Heart left ventricle (tissue), 16 donors: ENCODE measurements around the gene TXNDC15. TPM values are rescaled to one million over a fixed set of nuclear protein-coding genes. Genes with fewer than 3 reads are reported as not detected.

Experiments used
- ATAC-seq, 4 donors: fragments of 200-7000 bp; cut with Tn5 transposase; one replicate each; pipeline ENCODE4 v1.9.1; 2020 to 2022; ENCODE audit warnings: moderate library complexity in 4 of 4, mild to moderate bottlenecking in 3 of 4, moderate number of reproducible peaks in 1 of 4
- DNase-seq, 5 donors: peaks; one replicate each; pipeline ENCODE4 v3.0.0-alpha.2; 2020
- H3K27ac ChIP-seq, 12 donors: fragments of 200-600 bp; sonication (generic) in 4 of 12; one replicate each; pipeline versions ENCODE4 v1.5.0 to v1.8.0; 2016 to 2022; ENCODE audit warnings: mild to moderate bottlenecking in 2 of 12
- H3K27me3 ChIP-seq, 9 donors: fragments of 200-600 bp; sonication (generic) in 2 of 9; one replicate each; pipeline versions ENCODE4 v1.5.1 to v1.8.0; 2016 to 2022; ENCODE audit warnings: mild to moderate bottlenecking in 3 of 9
- H3K36me3 ChIP-seq, 9 donors: fragments of 200-600 bp; sonication (generic) in 2 of 9; one replicate each; pipeline versions ENCODE4 v1.5.0 to v1.8.0; 2018 to 2022; ENCODE audit warnings: mild to moderate bottlenecking in 2 of 9
- H3K4me1 ChIP-seq, 12 donors: fragments of 200-600 bp; sonication (generic) in 4 of 12; one replicate each; pipeline versions ENCODE4 v1.5.0 to v1.8.0; 2016 to 2022; ENCODE audit warnings: mild to moderate bottlenecking in 3 of 12
- H3K4me3 ChIP-seq, 12 donors: fragments of 200-600 bp; sonication (generic) in 4 of 12; one replicate each; pipeline versions ENCODE4 v1.5.0 to v1.8.0; 2017 to 2022; ENCODE audit warnings: mild to moderate bottlenecking in 9 of 12, moderate library complexity in 4 of 12
- H3K9me3 ChIP-seq, 12 donors: fragments of 200-600 bp; sonication (generic) in 4 of 12; one replicate each; pipeline versions ENCODE4 v1.5.0 to v1.8.0; 2016 to 2022; ENCODE audit warnings: mild to moderate bottlenecking in 1 of 12
- POLR2A ChIP-seq, 2 donors: fragments of 450-650 bp; IDR thresholded peaks; one replicate each; pipeline ENCODE4 v1.6.1; 2017; ENCODE audit warnings: antibody characterized with exemption in 2 of 2, mild to moderate bottlenecking in 2 of 2, moderate library complexity in 2 of 2
- WGBS, 4 donors: extraction: QIAGEN DNeasy Blood & Tissue Kit in 2 of 4; methylation state at CpG; one replicate each; pipeline versions ENCODE4 v1.1.5 to v1.1.7; 2013 to 2018; 5-methylcytosine and 5-hydroxymethylcytosine counted together
- intact Hi-C, 10 donors: fragments of 100-400 bp; cut with DNase I; formaldehyde crosslinking; loops; one replicate each; pipeline versions ENCODE4 v1.11.1 to v1.14.2; 2022
- polyA plus RNA-seq, 2 donors: library from polyadenylated mRNA; stranded (reverse); fragments of 200-250 nt; gene quantifications; one replicate each; pipeline ENCODE4 v1.2.3, GENCODE V29; 2013
- total RNA-seq, 9 donors: library from RNA; depleted of rRNA in 2 of 9; stranded (reverse); fragments of >200 nt in 2 of 9; fragmentation: NEBNext Ultra II Directional in 3 of 9; extraction: Animal tissue kit (Norgen Biotek cat#: 25700) in 3 of 9; gene quantifications; one replicate each; pipeline versions ENCODE4 v1.1.0 to v1.2.4, GENCODE V29; 2016 to 2023
- TF ChIP-seq, protein P1 (sequence below), 12 donors: fragments of 200-600 bp; sonication (generic) in 4 of 12; IDR thresholded peaks; one replicate each; pipeline versions ENCODE4 v1.5.0 to v1.8.0; 2018 to 2022; ENCODE audit warnings: antibody characterized with exemption in 12 of 12, mild to moderate bottlenecking in 5 of 12
- donor health status: ischemic (EF 13 %, LVEDD 7.1; RV severe dilation, severe dysfunction).
- donor health status: healthy with polysubstance abuse.
- donor health status: DM: no; HTN: yes; CAD: no.
- donor health status: DM: no; HTN: no; CAD: no.
- donor health status: ischemic (EF 25% LVEDD 6.9; RV normal size, moderate dysfunction).
- donor health status: ischemic (EF 25% LVEDD 5.7; RV mildly dilated, moderate dysfunction).
- donor health status: healthy.
- donor health status: DM: yes; HTN: yes; CAD: no.
- donor health status: ischemic (EF 35%, LVEDD 5.7; RV mildly dilated, moderate dysfunction).
- donor health status: nonischemic (EF 11% LVEDD 7.7; RV severe dilation, severe dysfunction).
- donor health status: DM: yes; HTN: yes; CAD: no.
- donor health status: PGD.
- donor health status: ischemic (EF 29% LVEDD 5.4; RV normal size, mild dysfunction).
- donor health status: nonischemic (EF 23%, LVEDD 6.1; RV moderate dilation, normal function).

The TXNDC15 gene
- total and polyA plus RNA-seq, 11 donors = 38.4 to 129 (median 55.6) TPM

DNA sequence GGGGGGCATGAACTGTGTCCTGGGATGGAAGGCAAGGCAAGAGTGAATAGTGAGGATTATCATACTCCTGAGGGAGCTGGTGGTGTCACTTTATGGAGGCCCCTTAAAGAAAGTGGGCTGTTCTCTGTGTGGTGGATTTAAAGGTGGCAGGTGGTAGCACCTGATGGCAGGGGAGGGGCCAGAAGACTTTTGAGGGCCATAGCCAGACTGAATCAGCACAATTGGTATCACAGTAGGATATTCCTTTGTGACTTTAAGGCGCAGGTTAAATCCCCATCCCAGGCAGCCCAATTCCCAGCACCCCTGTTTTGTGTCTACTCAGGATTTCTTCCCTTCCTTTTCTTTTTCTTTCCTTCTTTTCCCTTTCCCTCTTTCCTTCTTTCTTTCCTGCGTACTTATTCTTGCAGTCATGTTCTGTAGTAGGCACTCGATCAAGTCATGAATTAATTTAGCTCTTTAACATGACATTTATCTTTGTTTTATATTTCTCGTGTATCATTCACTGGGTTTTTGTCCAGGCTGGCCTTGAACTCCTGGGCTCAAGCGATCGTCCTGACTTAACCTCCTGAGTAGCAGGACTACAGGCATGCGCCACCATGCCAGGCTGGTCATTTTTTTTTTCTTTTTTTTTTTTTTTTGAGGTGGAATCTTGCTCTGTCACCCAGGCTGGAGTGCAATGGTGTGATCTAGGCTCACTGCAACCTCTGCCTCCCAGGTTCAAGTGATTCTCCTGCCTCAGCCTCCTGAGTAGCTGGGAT is 19.8 kb downstream of the TXNDC15 start:
- Histone ChIP-seq H3K4me3 (no peak overlapping the region), H3K9me3 (peaks cover 0 to 3% (median 0%) of the 10 kb centered on the region in 12 donors), H3K4me1 (no peaks in the 10 kb centered on the region), H3K27me3 (no peaks in the 10 kb centered on the region), H3K27ac (no peak overlapping the region), H3K36me3 (peaks cover 0 to 85% (median 72%) of the 10 kb centered on the region in 9 donors)
- intact Hi-C loops = no loop called here
- DNase-seq (no peak), ATAC-seq (no peak)
- TF ChIP-seq POLR2A (IDR thresholded peaks at IDR 0.05) = no peak
- TF ChIP-seq, protein P1, sequence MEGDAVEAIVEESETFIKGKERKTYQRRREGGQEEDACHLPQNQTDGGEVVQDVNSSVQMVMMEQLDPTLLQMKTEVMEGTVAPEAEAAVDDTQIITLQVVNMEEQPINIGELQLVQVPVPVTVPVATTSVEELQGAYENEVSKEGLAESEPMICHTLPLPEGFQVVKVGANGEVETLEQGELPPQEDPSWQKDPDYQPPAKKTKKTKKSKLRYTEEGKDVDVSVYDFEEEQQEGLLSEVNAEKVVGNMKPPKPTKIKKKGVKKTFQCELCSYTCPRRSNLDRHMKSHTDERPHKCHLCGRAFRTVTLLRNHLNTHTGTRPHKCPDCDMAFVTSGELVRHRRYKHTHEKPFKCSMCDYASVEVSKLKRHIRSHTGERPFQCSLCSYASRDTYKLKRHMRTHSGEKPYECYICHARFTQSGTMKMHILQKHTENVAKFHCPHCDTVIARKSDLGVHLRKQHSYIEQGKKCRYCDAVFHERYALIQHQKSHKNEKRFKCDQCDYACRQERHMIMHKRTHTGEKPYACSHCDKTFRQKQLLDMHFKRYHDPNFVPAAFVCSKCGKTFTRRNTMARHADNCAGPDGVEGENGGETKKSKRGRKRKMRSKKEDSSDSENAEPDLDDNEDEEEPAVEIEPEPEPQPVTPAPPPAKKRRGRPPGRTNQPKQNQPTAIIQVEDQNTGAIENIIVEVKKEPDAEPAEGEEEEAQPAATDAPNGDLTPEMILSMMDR (IDR thresholded peaks at IDR 0.05) = no peak
- 92 to 96% (median 96%) methylated on average over 7 of the region's 7 CpGs for WGBS, 4 donors

- H3K27ac ChIP-seq = peak overlapping the region in 1 of 12 donors; percentile 75
- no peaks in the 10 kb centered on the region for H3K27me3 ChIP-seq
- no peak overlapping the region for H3K4me3 ChIP-seq
- H3K9me3 ChIP-seq = no peaks in the 10 kb centered on the region
- intact Hi-C loops = loop anchor here in 6 of 10 donors (5.0 to 10.0 kb wide), 4 partner anchors 47 to 165 kb away; partner anchors contain the start of genes C5orf24 (in 3 of the 6) and CAMLG (in 1 of the 6)
- H3K36me3 ChIP-seq = peaks cover 0 to 51% (median 39%) of the 10 kb centered on the region in 9 donors
- DNase-seq (no peak), ATAC-seq (no peak)
- peaks cover 0 to 23% (median 0%) of the 10 kb centered on the region in 12 donors for H3K4me1 ChIP-seq
- WGBS, 4 donors = 82 to 87% (median 84%) methylated on average over 10 of the region's 10 CpGs
- no peak for TF ChIP-seq POLR2A (IDR thresholded peaks at IDR 0.05)
- TF ChIP-seq, protein P1 (IDR thresholded peaks at IDR 0.05) = no peak
These were observed 28.1 kb downstream of the TXNDC15 start for GRCh38 chr5:134902071-134902801.

DNA sequence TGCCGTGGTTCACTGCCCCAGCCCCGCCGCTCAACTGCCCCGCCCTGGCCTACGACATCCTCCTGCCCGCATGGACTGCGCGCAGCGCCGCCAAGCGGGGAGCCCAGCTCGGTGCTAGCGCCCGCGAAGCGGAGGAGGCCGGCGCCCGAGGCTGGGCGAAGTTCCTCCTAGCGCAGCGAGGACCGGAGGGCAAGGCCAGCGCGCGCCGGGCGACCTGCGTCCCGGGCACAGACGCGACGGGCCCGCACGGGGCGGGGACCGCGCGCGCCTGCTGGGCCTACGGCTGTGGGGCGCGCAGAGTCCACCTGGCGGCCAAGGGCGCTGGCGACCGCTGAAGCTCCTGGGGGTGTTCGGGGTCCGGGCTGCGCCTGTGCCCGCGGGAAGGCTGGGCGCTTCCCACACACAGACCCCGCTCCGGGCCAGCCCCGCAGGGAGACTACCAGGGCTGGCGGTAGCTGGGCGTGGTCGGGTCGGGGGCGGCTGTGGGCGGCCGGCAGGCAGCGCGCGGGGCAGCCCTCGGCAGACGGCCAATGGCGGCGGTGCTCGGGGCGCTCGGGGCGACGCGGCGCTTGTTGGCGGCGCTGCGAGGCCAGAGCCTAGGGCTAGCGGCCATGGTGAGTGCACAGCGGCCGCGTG is 30.6 kb downstream of the TXNDC15 start, which contains the start of gene PCBD2:
Gene PCBD2, plus strand, starts transcription at position 522 of the 636 bp plus-strand sequence. Its CDS starts 9 bp downstream, at position 531.
- 0% methylated on average over 14 to 84 of the region's 84 CpGs for WGBS, 4 donors
- DNase-seq = peak; percentile 91 to 97 (median 93)
- Histone ChIP-seq H3K36me3 (peaks cover 0 to 26% (median 16%) of the 10 kb centered on the region in 9 donors), H3K27me3 (no peaks in the 10 kb centered on the region), H3K9me3 (no peaks in the 10 kb centered on the region), H3K4me3 (peak within 1 kb of the TSS; percentile 45 to 97 (median 86)), H3K27ac (peak within 1 kb of the TSS; percentile 98 to 100 (median 100)), H3K4me1 (peaks cover 0 to 23% (median 0%) of the 10 kb centered on the region in 12 donors)
- intact Hi-C loops = loop anchor here (1.0 to 10.0 kb wide), 10 partner anchors 30 to 167 kb away; partner anchors contain the start of genes CAMLG (in 7 of the 10), C5orf24 (in 3 of the 10) and TXNDC15 (in 3 of the 10)
- peak; percentile 93 to 96 (median 94) for ATAC-seq
- TF ChIP-seq, protein P1 (IDR thresholded peaks at IDR 0.05) = peak; percentile 74 to 95 (median 89)
- peak in 1 of 2 donors; percentile 54 for TF ChIP-seq POLR2A (IDR thresholded peaks at IDR 0.05)
